ENCODE results near the gene NSMCE4A.
"Not testable (repeated sequence)": the region's sequence is repeated elsewhere in the genome, so short reads cannot be mapped to it uniquely, and the experiment has no call there.

NSMCE4A gene

DNA sequence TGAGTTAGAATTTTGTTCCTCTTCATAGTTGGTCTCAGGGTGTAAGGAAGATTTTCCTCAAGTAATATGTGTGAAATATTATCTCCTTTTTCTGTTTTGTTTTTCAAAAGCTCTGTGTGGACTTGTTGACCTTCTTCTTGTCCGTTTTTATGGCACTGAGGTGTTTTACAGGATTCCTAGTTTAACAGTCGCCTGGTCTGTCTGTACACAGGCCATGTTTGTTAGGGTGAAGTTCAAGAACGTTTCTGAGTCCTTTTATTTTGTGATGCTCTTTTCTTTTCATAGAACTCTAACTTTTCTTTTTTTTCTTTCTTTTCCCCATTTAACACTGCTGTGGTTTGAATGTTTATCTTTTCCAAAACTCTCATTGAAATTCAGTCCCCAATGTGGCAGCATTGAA, 32.4 kb upstream of the NSMCE4A start:
- DNase-seq (no peak), ATAC-seq (no peak)
- Mint-ChIP-seq H3K27ac (no peak overlapping the region), H3K36me3 (ENCODE audit: low read depth) (no peaks in the 10 kb centered on the region), H3K27me3 (peaks cover 20% of the 10 kb centered on the region), H3K9me3 (peaks cover 7% of the 10 kb centered on the region), H3K4me3 (no peak overlapping the region), H3K4me1 (no peaks in the 10 kb centered on the region)

DNA sequence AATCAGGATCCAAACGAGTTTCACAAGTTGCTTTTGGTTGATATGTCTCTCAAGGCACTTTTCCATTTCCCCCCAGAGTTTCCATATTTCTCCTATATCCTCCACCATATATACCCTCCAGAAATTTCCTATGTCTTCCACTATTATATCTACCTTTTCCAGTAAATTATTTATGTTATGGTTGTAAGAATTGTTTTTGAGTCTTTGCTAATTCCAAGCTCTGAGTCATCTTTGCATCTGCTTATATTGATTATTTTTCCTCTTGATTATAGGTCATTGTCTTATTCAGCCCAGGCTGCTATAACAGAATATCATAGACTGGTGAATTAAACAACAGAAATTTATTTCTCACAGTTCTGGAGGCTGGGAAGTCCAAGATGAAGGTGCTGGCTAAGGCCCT, 26.7 kb upstream of the NSMCE4A start:
- Mint-ChIP-seq H3K4me1 (no peaks in the 10 kb centered on the region), H3K27ac (no peak overlapping the region)
- no peak for ATAC-seq

GRCh38 chr10:121999301-121999700, 24.3 kb upstream of the NSMCE4A start:
- Mint-ChIP-seq H3K36me3 (ENCODE audit: low read depth) (peaks cover 2% of the 10 kb centered on the region), H3K27ac (no peak overlapping the region), H3K4me3 (no peak overlapping the region), H3K27me3 (peaks cover 16% of the 10 kb centered on the region), H3K9me3 (peaks cover 29% of the 10 kb centered on the region), H3K4me1 (no peaks in the 10 kb centered on the region)
- ATAC-seq (no peak), DNase-seq (no peak)

More for the DNA sequence above, 26.7 kb upstream of the NSMCE4A start:
- Mint-ChIP-seq H3K36me3 (ENCODE audit: low read depth) (peaks cover 2% of the 10 kb centered on the region), H3K9me3 (peaks cover 29% of the 10 kb centered on the region), H3K27me3 (peaks cover 6% of the 10 kb centered on the region), H3K4me3 (no peak overlapping the region)
- no peak for DNase-seq

GRCh38 chr10:121998462-121998861, 23.4 kb upstream of the NSMCE4A start:
- ATAC-seq (no peak), DNase-seq (no peak)
- H3K27me3 Mint-ChIP-seq = peaks cover 16% of the 10 kb centered on the region
- H3K9me3 Mint-ChIP-seq = peaks cover 29% of the 10 kb centered on the region
- H3K27ac Mint-ChIP-seq = no peak overlapping the region
- H3K36me3 Mint-ChIP-seq (ENCODE audit: low read depth) = peaks cover 2% of the 10 kb centered on the region
- H3K4me3 Mint-ChIP-seq = no peak overlapping the region
- no peaks in the 10 kb centered on the region for H3K4me1 Mint-ChIP-seq

DNA sequence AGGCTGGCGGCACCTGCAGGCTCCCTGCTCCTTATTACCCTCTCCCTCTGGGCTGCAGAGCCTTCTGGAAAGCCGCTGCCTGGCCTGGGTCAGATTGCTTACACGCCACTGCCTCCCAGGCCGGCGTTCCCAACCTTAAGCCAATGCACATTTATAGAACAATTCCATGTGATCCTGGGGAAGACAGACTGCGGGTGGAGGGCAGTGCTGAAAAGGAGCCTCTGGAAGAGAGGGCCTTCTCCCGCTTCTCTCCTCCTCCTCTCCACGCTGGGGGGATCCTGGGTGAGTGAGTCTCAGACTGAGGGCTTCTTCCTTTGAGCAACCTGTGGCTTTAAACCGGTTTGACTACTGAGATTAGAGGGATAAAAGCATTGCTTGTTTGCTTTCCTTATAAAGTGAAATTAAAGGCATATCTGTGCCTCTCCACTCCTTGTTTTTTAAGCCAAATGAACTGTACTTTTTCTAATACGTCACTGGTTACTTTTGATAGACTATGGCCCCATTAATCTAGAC, 19.5 kb upstream of the NSMCE4A start:
- DNase-seq (no peak), ATAC-seq (no peak)
- no peaks in the 10 kb centered on the region for H3K36me3 Mint-ChIP-seq (ENCODE audit: low read depth)
- H3K27ac Mint-ChIP-seq = no peak overlapping the region
- no peak overlapping the region for H3K4me3 Mint-ChIP-seq
- peaks cover 5% of the 10 kb centered on the region for H3K4me1 Mint-ChIP-seq
- H3K9me3 Mint-ChIP-seq = peaks cover 1% of the 10 kb centered on the region
- peaks cover 24% of the 10 kb centered on the region for H3K27me3 Mint-ChIP-seq

- not testable (repeated sequence) for ATAC-seq; H3K4me3 Mint-ChIP-seq; H3K9me3 Mint-ChIP-seq; H3K36me3 Mint-ChIP-seq (ENCODE audit: low read depth); DNase-seq; H3K27ac Mint-ChIP-seq
- peaks cover 10% of the 10 kb centered on the region for H3K4me1 Mint-ChIP-seq
- H3K27me3 Mint-ChIP-seq = peaks cover 29% of the 10 kb centered on the region
Measured at GRCh38 chr10:121991727-121992126, 16.7 kb upstream of the NSMCE4A start.

DNA sequence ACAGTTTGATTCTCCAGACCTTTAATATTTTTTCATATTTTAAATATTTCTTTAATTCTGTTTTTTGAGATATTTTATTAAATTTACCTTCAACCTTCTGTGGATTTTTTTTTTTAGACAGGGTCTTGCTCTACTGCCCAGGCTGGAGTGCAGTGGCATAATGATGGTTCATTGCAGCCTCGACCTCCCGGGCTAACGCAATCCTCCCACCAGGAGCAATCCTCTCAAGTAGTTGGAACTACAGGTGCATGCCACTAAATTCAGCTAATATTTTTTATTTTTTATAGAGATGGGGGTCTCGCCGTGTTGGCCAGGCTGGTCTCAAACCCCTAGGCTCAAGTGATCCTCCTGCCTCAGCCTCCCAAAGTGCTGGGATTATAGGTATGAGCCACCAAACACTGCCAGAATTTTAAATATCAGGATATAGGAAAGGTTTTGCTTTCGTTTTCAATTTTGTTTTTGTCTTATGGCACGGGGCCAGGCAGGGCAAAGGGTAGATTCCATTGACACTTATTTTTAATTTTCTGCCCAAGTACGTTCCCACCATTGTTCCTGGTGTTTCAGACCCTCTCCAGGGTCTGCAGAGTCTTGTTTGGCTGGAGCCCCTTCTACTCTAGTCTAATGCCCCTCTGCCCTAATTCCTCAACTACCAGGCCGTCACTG, 15.1 kb upstream of the NSMCE4A start:
- no peak overlapping the region for H3K4me3 Mint-ChIP-seq

DNA sequence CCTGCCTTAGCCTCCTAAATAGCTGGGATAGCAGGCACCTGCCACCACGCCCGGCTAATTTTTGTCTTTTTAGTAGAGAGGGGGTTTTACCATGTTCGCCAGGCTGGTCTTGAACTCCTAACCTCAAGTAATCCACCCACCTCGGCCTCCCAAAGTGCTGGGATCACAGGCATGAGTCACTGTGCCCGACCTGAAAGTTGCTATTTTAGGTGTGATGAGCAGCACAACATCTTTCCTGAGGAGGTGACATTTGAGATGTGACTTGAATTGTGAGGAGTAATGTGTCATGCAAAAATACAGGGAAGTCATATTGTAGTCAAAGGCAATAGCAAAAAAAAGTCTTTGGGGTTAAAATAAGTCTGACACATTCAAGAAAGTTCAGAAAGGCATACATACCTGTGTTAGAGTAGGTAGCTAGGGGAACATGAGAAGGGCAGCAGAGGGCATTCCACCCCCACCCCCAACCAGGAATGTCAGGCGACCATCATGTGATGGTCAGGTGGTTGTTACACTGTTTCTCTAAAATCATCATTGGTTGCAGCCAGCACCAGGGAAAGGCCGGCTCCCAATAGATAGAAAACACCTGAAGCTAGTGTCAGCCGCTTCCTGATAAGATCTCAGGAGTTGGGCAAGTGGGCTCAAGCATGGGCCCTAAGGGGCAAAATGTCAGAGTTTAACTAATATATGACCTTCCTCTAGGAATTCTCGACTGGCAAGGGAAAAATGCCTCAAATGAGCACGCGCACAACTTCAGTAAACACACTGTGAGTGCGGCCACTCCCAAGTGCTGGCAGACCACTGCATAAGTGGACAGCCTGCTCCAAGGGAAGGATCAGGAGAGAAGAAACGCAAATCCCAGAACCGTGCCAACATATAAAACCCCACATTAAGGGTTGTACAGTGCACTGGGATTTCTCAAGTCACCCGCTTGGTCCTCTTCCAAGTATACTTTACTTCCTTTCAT, 13.6 kb upstream of the NSMCE4A start, which contains the start of gene TACC2:
Gene TACC2 (plus strand): TSS at position 803 of the 964 bp plus-strand sequence. CDS start 32,819 bp downstream, outside the sequence.
- Mint-ChIP-seq H3K36me3 (ENCODE audit: low read depth) (peaks cover 6% of the 10 kb centered on the region), H3K27ac (peak within 1 kb of the TSS; percentile 44), H3K27me3 (peaks cover 18% of the 10 kb centered on the region), H3K4me1 (peaks cover 10% of the 10 kb centered on the region), H3K9me3 (peaks cover 18% of the 10 kb centered on the region), H3K4me3 (no peak within 1 kb of the TSS)
- ATAC-seq (peak; percentile 73), DNase-seq (peak; percentile 13)

More for the DNA sequence above, 15.1 kb upstream of the NSMCE4A start:
- no peak for DNase-seq
- Mint-ChIP-seq H3K4me1 (peaks cover 10% of the 10 kb centered on the region), H3K36me3 (ENCODE audit: low read depth) (peaks cover 2% of the 10 kb centered on the region), H3K9me3 (peaks cover 4% of the 10 kb centered on the region), H3K27ac (no peak overlapping the region), H3K27me3 (peaks cover 22% of the 10 kb centered on the region)
- ATAC-seq = no peak

GRCh38 chr10:121984463-121984862, 9.4 kb upstream of the NSMCE4A start:
- Mint-ChIP-seq H3K4me3 (no peak overlapping the region), H3K36me3 (ENCODE audit: low read depth) (peaks cover 6% of the 10 kb centered on the region), H3K27me3 (peaks cover 8% of the 10 kb centered on the region), H3K27ac (no peak overlapping the region), H3K4me1 (peaks cover 5% of the 10 kb centered on the region), H3K9me3 (peaks cover 18% of the 10 kb centered on the region)
- ATAC-seq (no peak), DNase-seq (no peak)

- Mint-ChIP-seq H3K36me3 (ENCODE audit: low read depth) (peaks cover 6% of the 10 kb centered on the region), H3K4me3 (no peak overlapping the region), H3K27me3 (peaks cover 4% of the 10 kb centered on the region), H3K9me3 (peaks cover 18% of the 10 kb centered on the region), H3K4me1 (peaks cover 5% of the 10 kb centered on the region), H3K27ac (no peak overlapping the region)
- no peak for ATAC-seq
- no peak for DNase-seq
Measured at GRCh38 chr10:121983852-121984251, 8.8 kb upstream of the NSMCE4A start.

DNA sequence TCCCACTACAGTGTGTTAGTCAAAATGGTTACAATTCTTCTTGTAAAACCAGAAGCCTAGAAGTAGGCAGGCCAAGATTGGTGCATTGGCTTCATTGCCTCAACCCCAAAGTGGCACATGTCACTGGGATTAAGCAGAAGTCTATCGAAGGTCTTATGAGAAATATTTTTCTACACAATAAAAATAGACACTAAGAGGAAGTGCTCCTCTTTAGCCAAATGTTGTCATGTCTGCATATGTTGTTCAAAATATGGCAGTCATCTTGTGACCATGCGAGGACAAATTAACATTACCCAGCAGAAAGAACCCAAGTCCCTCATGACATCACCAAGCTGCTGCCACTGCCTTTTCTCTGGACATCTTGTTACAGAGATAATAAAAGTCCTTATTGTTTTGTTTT, 6.3 kb upstream of the NSMCE4A start:
- Mint-ChIP-seq H3K4me3 (no peak overlapping the region), H3K9me3 (peaks cover 26% of the 10 kb centered on the region), H3K4me1 (no peaks in the 10 kb centered on the region), H3K27ac (no peak overlapping the region), H3K27me3 (no peaks in the 10 kb centered on the region), H3K36me3 (ENCODE audit: low read depth) (peaks cover 9% of the 10 kb centered on the region)
- no peak for DNase-seq
- ATAC-seq = no peak

DNA sequence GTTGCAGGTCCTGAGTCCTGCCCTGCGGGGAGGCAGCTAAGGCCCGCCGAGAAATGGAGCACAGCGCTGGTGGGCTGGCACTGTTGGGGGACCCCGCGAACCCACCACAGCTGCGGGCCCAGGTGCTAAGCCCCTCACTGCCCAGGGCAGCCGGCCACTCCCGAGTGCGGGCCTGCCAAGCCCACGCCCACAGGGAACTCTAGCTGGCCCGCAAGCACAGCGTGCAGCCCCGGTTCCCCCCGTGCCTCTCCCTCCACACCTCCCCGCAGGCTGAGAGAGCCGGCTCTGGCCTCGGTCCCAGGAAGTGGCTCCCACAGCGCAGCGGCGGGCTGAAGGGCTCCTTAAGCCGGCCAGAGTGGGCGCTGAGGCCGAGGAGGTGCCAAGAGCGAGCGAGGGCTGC, 3.5 kb upstream of the NSMCE4A start:
- H3K27ac Mint-ChIP-seq = no peak overlapping the region
- peaks cover 17% of the 10 kb centered on the region for H3K9me3 Mint-ChIP-seq
- DNase-seq = no peak
- H3K4me3 Mint-ChIP-seq = no peak overlapping the region
- H3K27me3 Mint-ChIP-seq = no peaks in the 10 kb centered on the region
- H3K4me1 Mint-ChIP-seq = peaks cover 6% of the 10 kb centered on the region
- no peak for ATAC-seq
- H3K36me3 Mint-ChIP-seq (ENCODE audit: low read depth) = peaks cover 5% of the 10 kb centered on the region

DNA sequence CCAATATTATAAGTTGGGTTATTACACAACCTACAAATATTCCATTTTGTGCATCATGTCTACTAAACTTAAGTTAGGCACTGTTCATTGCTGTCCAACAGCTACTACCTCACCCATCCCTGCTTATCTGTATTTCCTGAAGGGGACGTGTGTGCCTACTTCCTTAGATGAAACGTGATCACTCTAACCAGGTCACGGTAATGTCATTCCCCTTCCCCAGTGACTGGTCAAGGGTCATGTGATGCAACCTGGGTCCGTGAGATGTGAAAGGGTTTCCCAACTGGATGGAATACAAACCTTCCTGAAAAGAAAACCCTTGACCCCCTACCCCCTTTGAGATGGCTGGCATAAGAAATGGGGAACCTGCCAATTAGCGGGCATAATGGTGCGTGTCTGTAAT, 1.6 kb upstream of the NSMCE4A start:
- H3K4me1 Mint-ChIP-seq = peaks cover 18% of the 10 kb centered on the region
- ATAC-seq = no peak
- H3K36me3 Mint-ChIP-seq (ENCODE audit: low read depth) = peaks cover 16% of the 10 kb centered on the region
- H3K4me3 Mint-ChIP-seq = no peak overlapping the region
- DNase-seq = no peak
- H3K27ac Mint-ChIP-seq = no peak overlapping the region
- H3K27me3 Mint-ChIP-seq = no peaks in the 10 kb centered on the region
- H3K9me3 Mint-ChIP-seq = peaks cover 17% of the 10 kb centered on the region

GRCh38 chr10:121975295-121976086, 474 bp upstream of the NSMCE4A start:
- DNase-seq (no peak), ATAC-seq (no peak)
- H3K27ac Mint-ChIP-seq = peak overlapping the region; percentile 73
- H3K4me3 Mint-ChIP-seq = peak overlapping the region; percentile 86
- peaks cover 17% of the 10 kb centered on the region for H3K9me3 Mint-ChIP-seq
- H3K4me1 Mint-ChIP-seq = peaks cover 18% of the 10 kb centered on the region
- no peaks in the 10 kb centered on the region for H3K27me3 Mint-ChIP-seq
- H3K36me3 Mint-ChIP-seq (ENCODE audit: low read depth) = peaks cover 24% of the 10 kb centered on the region
